Eye (tissue), 1 donor: ENCODE results near the gene OR2T27.
"Not testable (repeated sequence)": the region's sequence is repeated elsewhere in the genome, so short reads cannot be mapped to it uniquely, and the experiment has no call there.

Source experiments
- DNase-seq: peaks from one replicate; pipeline ENCODE4 v3.0.0-alpha.2; 2015

The OR2T27 gene

GRCh38 chr1:248639652-248640051, 15.7 kb downstream of the OR2T27 start:
- DNase-seq = not testable (repeated sequence)

DNA sequence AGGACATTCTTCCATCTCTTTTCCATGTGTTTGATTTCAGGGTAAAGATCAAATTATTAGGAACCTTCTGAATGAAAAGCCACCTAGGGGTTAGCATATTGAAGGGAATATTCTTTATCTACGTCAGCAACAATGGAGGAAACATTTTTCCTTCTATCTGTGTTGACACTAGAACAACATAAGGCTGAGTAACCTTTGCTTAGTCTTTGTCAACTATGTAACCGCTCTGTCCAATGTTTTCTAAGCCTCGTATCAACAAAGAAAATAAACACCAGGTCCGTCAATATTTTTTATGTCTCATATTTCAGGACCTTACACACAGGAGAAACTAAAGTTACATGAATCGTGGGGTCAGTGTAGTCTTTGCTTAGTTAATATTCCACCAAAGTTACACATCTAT, 18.7 kb downstream of the OR2T27 start:
- DNase-seq = not testable (repeated sequence)

DNA sequence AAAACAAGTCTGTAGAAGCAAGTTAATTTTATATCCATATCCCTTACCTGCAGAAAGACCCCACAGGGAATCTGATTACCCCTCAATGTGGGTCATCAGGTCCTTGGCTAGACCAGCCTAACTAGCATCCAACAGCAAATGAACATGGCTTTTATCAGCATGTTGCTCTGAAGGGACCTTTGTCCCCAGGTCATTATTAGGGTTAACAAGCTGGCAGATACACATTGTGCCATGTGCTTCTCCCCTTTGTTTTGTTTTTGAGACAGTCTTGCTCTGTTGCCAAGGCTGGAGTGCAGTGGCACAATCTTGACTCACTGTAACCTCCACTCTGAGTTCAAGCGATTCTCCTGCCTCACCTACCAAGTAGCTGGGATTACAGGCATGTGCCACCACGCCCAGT, 20.3 kb downstream of the OR2T27 start, which contains the start of gene OR2T11:
OR2T11 (minus strand) TSS at position 101 of the 400 bp plus-strand sequence. CDS start 7,963 bp downstream, outside the sequence.
- DNase-seq = not testable (repeated sequence)

DNA sequence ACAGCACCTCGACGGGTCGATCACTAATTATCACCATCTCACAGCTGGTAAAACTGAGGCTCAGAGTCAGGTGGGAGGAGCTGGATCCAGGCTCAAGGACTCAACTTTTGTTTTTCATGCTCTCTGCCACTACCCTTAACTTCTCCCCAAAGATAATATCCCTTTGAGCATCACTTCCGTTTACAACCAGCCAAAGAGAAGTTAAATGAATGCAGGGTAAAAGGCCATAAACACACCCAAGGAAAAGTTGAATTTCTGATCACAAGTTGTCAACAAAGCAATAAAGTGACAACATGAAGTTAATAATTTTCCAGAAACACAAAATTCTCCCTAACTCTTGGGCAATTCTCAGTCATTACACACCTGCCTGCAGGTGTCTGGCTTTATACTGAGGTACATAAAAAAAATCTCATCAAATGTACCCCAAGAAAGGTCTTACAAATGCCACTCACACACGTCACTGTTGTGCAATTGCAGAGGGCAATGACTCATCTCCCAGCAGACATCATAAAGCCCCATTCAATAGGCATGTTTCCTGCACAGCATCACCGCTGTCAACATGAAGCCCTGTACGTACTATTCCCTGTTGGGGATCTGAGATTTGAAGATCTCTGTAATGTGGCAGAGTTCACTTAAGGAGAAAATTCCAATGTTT, 23.8 kb downstream of the OR2T27 start:
- DNase-seq = no peak

DNA sequence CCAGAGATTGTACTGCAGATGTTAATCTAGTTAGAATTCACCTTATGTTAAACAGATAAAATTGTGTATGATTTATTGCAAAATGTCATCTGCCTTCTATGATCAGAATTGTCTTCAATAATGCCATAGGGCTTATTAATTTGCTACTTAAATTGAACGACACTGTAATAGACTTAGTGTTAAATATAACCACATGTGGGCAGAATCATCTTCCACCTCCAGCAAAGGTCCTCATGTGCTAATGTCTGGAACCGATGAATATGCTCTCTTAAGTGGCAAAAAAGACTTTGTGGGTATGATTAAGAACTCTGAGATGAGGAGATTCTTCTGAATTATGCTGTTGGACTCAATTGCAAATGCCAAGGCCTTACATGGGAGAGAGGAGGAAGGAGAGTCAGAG, 24.8 kb downstream of the OR2T27 start:
- DNase-seq = no peak

GRCh38 chr1:248627971-248628844, 27.1 kb downstream of the OR2T27 start:
- no peak for DNase-seq

GRCh38 chr1:248625971-248626370, 29.4 kb downstream of the OR2T27 start:
- DNase-seq = no peak

- no peak for DNase-seq
These were observed 30.2 kb downstream of the OR2T27 start for GRCh38 chr1:248625166-248625565.

- peak; percentile 30 for DNase-seq
These were observed 32.7 kb downstream of the OR2T27 start for GRCh38 chr1:248622570-248623001.

DNA sequence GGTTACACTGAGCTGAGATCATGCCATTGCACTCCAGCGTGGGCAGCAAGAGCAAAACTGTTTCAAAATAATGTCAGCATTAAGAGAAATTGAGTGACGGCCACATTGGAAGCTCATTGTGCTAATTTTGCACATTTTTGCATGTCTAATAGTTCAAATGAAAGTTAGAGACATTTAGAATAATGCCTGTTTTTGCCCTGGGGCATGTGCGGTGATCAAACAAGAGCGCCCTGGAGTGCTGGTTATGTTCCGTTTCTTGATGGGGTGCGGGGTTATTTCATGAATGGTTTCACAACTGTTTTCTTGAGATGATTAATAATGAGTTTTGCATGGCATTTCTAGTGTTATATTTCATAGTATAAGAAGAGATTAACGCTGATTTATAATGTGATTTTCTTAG, 33.6 kb downstream of the OR2T27 start:
- no peak for DNase-seq

DNA sequence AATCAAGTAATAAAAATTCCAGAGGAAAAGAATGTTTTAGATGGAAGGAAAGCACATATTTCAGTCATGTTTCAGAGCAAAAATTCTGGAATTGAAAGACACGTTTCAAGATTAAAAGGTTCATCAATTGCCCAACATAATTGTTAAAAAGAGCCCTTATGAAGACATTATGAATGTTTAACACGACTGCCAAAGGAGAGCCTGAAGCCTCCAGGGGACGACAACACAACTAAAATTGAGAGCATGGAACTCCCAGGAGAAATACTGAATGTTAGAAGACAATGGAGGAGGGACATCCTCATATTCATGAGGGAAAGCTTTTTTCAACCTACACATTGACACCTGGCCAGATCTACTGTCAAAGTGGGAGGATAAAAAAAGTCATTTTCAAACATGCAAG, 36.5 kb downstream of the OR2T27 start:
- peak; percentile 50 for DNase-seq

DNA sequence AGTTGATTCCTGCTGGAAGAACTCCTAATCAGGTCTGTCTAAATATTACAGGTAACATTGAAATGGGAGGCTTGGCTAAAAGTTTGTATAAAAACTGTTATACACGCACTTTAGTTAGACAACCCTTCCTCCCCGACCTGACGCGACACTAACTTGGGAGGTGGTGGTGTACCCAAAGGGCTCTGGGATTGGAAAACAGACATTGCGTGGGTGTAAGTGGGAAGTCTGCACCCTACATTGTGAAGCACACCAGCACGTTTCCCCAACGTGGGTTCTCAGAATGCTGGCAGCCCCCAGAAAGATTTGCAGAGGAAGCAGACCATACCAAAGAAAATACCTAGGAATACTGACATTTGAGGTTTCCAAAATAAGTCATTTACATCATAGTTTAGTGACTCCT, 37.2 kb downstream of the OR2T27 start:
- DNase-seq = no peak

GRCh38 chr1:248613742-248614141, 41.6 kb downstream of the OR2T27 start:
- no peak for DNase-seq

GRCh38 chr1:248611883-248612414, 43.4 kb downstream of the OR2T27 start:
- DNase-seq = no peak

DNA sequence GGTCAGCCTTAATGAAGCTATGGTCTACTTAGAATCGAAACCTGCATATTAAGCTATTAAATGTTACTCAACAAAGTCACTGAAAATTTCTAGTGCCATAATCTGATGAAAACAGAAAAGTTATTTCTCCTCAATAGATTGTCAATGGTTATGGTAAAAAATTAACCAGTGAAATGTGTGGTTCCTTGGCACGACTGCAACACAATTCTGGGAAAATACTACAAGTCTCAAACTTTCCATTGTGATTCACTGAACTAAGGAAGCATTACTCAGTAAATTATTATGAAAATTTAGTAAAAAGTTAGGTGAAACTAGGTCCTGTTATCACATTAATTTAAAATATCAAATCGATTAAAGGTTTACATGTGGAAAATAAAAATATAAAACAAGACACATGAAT, 45.0 kb downstream of the OR2T27 start:
- DNase-seq = no peak
